Measurements from ENCODE around the gene ZNF32. TPM values are rescaled to one million over a fixed set of nuclear protein-coding genes. Genes with fewer than 3 reads are reported as not detected.
"Not testable (repeated sequence)": the region's sequence is repeated elsewhere in the genome, so short reads cannot be mapped to it uniquely, and the experiment has no call there.

ZNF32 gene
- total RNA-seq, 2 experiments from 2014 or later: 12.5 to 13.7 TPM

DNA sequence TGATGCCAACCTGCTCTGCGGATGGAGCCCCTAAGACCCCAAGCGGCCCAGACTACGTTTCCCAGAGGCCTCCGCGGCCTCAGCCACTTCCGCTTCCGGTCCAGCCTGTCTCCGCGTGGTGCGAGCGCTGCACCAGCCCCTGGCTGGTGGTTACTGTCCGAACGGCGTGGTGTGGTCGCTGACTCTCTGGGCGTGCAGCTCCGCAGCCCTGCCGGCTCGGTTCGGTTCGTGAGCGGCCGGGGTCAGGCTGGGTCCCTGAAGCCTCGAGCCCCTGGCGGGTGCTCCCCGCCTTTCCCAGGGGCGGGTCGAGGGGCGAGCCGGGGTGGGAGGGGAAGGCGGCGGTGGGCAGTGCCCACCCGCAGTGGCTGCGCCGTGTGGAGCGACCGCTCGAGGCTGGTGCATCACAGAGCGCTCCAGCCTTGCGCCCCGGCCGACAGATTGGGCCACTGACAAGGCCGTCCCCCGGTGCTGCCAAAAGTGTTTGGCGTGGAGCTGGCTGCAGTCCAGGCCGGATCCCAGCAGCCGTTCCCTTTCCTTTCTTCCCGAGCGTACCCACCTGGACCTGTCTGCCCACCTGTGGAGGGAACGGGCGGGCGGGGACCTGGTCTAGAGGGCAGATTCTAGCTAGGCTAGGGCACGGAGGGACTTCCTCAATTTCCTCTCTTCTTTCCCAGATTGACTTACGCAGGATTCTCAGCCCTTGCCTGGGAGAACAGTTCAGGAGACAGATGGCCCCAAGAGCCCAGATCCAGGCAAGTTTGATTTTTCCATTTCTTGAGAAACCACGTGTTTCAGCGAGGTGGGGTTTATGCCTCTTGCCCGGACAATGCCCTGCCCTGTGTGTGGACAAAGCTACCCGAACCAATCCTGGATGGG lies 42.1 kb downstream of the ZNF32 start, which contains the start of gene ZNF485:
ZNF485 (plus strand) TSS at position 116 of the 876 bp plus-strand sequence; CDS start at position 729, 613 bp downstream.
- Mint-ChIP-seq H3K27me3 (no peaks in the 10 kb centered on the region), H3K9me3 (peaks cover 4% of the 10 kb centered on the region), H3K4me1 (ENCODE audit: low read depth) (peaks cover 35% of the 10 kb centered on the region), H3K4me3 (peak within 1 kb of the TSS; percentile 81), H3K36me3 (ENCODE audit: low read depth) (peaks cover 43% of the 10 kb centered on the region), H3K27ac (peak within 1 kb of the TSS; percentile 86)
- ATAC-seq (peak; percentile 92), DNase-seq (peak; percentile 78)
- TF ChIP-seq, protein P1, sequence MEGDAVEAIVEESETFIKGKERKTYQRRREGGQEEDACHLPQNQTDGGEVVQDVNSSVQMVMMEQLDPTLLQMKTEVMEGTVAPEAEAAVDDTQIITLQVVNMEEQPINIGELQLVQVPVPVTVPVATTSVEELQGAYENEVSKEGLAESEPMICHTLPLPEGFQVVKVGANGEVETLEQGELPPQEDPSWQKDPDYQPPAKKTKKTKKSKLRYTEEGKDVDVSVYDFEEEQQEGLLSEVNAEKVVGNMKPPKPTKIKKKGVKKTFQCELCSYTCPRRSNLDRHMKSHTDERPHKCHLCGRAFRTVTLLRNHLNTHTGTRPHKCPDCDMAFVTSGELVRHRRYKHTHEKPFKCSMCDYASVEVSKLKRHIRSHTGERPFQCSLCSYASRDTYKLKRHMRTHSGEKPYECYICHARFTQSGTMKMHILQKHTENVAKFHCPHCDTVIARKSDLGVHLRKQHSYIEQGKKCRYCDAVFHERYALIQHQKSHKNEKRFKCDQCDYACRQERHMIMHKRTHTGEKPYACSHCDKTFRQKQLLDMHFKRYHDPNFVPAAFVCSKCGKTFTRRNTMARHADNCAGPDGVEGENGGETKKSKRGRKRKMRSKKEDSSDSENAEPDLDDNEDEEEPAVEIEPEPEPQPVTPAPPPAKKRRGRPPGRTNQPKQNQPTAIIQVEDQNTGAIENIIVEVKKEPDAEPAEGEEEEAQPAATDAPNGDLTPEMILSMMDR (IDR thresholded peaks at IDR 0.05): no peak
- CTCF ChIA-PET: interaction anchor here (1.2 kb wide), 1 partner anchor 33 kb away, joined by 5 read pairs; the partner anchor contains the start of gene ZNF239
- intact Hi-C loops (cut with micrococcal nuclease): loop anchor here (5.0 kb wide), 1 partner anchor 34 kb away; the partner anchor contains the start of gene ZNF239
- POLR2A ChIA-PET: interaction anchor here (0.9 to 2.7 kb wide), 4 partner anchors 9 to 41 kb away, joined by 3 to 11 read pairs (median 5); no protein-coding TSS in a partner anchor

DNA sequence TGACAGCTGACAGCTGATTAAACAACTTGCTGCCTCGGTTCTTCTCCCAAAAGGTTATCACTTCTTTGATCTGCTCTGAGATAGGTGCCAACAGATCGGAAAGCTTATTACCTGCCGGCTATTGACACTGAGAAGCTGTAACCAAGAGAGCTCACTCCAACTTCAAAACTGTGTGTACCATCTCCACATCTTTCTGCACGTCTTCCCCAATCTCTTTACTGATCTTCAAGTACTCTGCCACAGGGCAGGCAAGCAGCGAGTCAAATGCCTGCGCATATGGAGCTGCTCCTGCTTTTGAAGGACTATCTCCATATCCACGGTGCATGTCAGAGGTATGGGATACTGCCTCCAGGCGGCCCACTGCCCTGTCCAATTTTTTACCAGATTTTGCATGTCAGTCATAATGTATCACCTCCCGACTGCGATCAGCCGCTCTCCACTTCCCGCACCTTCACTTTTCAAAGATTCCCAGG lies 42.8 kb downstream of the ZNF32 start:
- TF ChIP-seq, protein P1 (IDR thresholded peaks at IDR 0.05): no peak
- Mint-ChIP-seq H3K27me3 (no peaks in the 10 kb centered on the region), H3K4me3 (peak overlapping the region; percentile 81), H3K27ac (peak overlapping the region; percentile 86), H3K9me3 (peaks cover 4% of the 10 kb centered on the region), H3K4me1 (ENCODE audit: low read depth) (peaks cover 35% of the 10 kb centered on the region), H3K36me3 (ENCODE audit: low read depth) (peaks cover 38% of the 10 kb centered on the region)
- DNase-seq (no peak), ATAC-seq (peak; percentile 41)
- intact Hi-C loops (cut with micrococcal nuclease): loop anchor here (5.0 kb wide), 1 partner anchor 34 kb away; the partner anchor contains the start of gene ZNF239
- ChIA-PET POLR2A (interaction anchor here (0.9 to 2.7 kb wide), 3 partner anchors 8 to 42 kb away, joined by 3 to 11 read pairs (median 6); no protein-coding TSS in a partner anchor), CTCF (no interaction called here)

DNA sequence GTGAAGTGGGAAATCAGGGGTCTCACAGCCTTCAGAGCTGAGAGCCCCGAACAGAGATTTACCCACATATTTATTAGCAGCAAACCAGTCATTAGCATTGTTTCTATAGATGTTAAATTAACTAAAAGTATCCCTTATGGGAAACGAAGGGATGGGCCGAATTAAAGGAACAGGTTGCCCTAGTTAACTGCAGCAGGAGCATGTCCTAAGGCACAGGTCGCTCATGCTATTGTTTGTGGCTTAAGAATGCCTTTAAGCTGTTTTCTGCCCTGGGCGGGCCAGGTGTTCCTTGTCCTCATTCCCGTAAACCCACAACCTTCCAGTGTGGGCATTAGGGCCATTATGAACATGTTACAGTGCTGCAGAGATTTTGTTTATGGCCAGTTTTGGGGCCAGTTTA lies 47.1 kb downstream of the ZNF32 start:
- intact Hi-C loops (cut with micrococcal nuclease); H3K27me3 Mint-ChIP-seq; CTCF ChIA-PET: not testable (repeated sequence)

DNA sequence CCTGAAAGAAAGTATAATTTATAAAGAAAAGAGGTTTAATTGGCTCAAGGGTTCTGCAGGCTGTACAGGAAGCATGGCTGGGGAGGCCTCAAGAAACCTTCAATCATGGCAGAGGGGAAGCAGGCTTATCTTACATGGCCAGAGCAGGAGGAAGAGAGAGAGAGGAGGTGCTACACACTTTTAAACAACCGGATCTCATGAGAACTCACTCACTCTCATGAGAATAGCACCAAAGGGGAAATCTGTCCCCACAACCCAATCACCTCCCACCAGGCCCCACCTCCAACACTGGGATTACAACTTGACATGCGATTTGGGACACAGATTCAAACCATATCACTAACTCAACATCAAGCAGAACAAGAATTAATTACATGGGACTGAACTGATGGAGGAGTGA lies 49.3 kb downstream of the ZNF32 start:
- DNase-seq (no peak), ATAC-seq (no peak)
- Mint-ChIP-seq H3K9me3 (peaks cover 3% of the 10 kb centered on the region), H3K4me1 (ENCODE audit: low read depth) (peaks cover 26% of the 10 kb centered on the region), H3K27me3 (no peaks in the 10 kb centered on the region), H3K4me3 (no peak overlapping the region), H3K36me3 (ENCODE audit: low read depth) (peaks cover 1% of the 10 kb centered on the region), H3K27ac (no peak overlapping the region)
- TF ChIP-seq, protein P1 (IDR thresholded peaks at IDR 0.05): no peak
- ChIA-PET CTCF (no interaction called here), POLR2A (interaction anchor here (1.3 kb wide), 1 partner anchor 48 kb away, joined by 3 read pairs; no protein-coding TSS in a partner anchor)
- intact Hi-C loops (cut with micrococcal nuclease): no loop called here

More for the DNA sequence above, 47.1 kb downstream of the ZNF32 start:
- H3K9me3 Mint-ChIP-seq; H3K27ac Mint-ChIP-seq; ATAC-seq; DNase-seq; H3K4me3 Mint-ChIP-seq; H3K36me3 Mint-ChIP-seq (ENCODE audit: low read depth): not testable (repeated sequence)
- POLR2A ChIA-PET: interaction anchor here (0.5 kb wide), 1 partner anchor 16 kb away, joined by 3 read pairs; no protein-coding TSS in a partner anchor
- peaks cover 11% of the 10 kb centered on the region for H3K4me1 Mint-ChIP-seq (ENCODE audit: low read depth)

DNA sequence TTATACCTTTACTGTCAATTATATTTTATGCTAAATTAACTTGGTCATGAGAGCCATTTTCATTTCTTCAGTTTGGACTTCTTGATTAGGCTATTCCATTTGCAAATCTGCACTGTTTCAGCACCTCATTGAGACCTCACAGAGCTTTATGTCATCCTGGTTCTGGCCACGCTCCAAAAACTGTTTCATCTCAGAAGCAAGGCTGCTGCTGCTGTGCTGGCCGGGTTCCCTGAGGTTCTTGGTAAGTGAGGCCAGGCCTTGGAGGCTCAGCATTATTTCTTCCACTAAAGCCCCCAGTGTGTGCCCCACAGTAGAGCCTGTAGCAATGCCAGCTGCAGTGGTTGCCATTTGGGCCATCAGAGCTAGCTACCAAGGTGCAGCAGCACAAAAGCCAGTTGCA lies 50.2 kb downstream of the ZNF32 start:
- intact Hi-C loops (cut with micrococcal nuclease): no loop called here
- TF ChIP-seq, protein P1 (IDR thresholded peaks at IDR 0.05): no peak
- ATAC-seq: no peak
- CTCF ChIA-PET: no interaction called here
- peaks cover 1% of the 10 kb centered on the region for H3K36me3 Mint-ChIP-seq (ENCODE audit: low read depth)
- DNase-seq: no peak
- H3K27me3 Mint-ChIP-seq: no peaks in the 10 kb centered on the region
- POLR2A ChIA-PET: interaction anchor here (1.1 to 2.1 kb wide), 3 partner anchors 8 to 22 kb away, joined by 3 to 6 read pairs (median 3); partner anchors contain the start of gene ZNF485
- H3K27ac Mint-ChIP-seq: no peak overlapping the region
- H3K9me3 Mint-ChIP-seq: peaks cover 5% of the 10 kb centered on the region
- peaks cover 26% of the 10 kb centered on the region for H3K4me1 Mint-ChIP-seq (ENCODE audit: low read depth)
- H3K4me3 Mint-ChIP-seq: no peak overlapping the region
